IgD-negative memory B cell (primary cell): ENCODE measurements around the gene VMA21. TPM values are rescaled to one million over a fixed set of nuclear protein-coding genes. Genes with fewer than 3 reads are reported as not detected.
A peak's percentile ranks its signal among the peaks of the same experiment; 100 is the strongest.

ENCODE experiments used
- H3K27ac Mint-ChIP-seq, 3 donors: one replicate each; pipeline ENCODE4 v1.8.0; 2020 to 2022; ENCODE audit warnings: mild to moderate bottlenecking in 3 of 3, mixed read lengths in 3 of 3, moderate library complexity in 1 of 3
- H3K27me3 Mint-ChIP-seq: one replicate; pipeline ENCODE4 v1.8.0; 2021; ENCODE audit warnings: mixed read lengths
- H3K36me3 Mint-ChIP-seq: one replicate; pipeline ENCODE4 v1.8.0; 2020; ENCODE audit warnings: mild to moderate bottlenecking, mixed read lengths
- H3K4me1 Mint-ChIP-seq, 3 donors: one replicate each; pipeline ENCODE4 v1.8.0; 2020 to 2022; ENCODE audit warnings: mixed read lengths in 3 of 3, mild to moderate bottlenecking in 1 of 3
- H3K4me3 Mint-ChIP-seq, 4 donors: one replicate each; pipeline ENCODE4 v1.8.0; 2020 to 2022; ENCODE audit warnings: mild to moderate bottlenecking in 4 of 4, mixed read lengths in 4 of 4, moderate library complexity in 3 of 4
- H3K9me3 Mint-ChIP-seq, 3 donors: one replicate each; pipeline ENCODE4 v1.8.0; 2020 to 2021; ENCODE audit warnings: mixed read lengths in 3 of 3, mild to moderate bottlenecking in 1 of 3
- polyA plus RNA-seq: library from polyadenylated mRNA; unstranded; fragments of 300-500 nt; fragmentation: Illumina TruSeq; gene quantifications from one replicate; pipeline ENCODE4 v1.2.3, GENCODE V29; 2021

The VMA21 gene, protein sequence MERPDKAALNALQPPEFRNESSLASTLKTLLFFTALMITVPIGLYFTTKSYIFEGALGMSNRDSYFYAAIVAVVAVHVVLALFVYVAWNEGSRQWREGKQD
- 27.5 TPM for polyA plus RNA-seq

DNA sequence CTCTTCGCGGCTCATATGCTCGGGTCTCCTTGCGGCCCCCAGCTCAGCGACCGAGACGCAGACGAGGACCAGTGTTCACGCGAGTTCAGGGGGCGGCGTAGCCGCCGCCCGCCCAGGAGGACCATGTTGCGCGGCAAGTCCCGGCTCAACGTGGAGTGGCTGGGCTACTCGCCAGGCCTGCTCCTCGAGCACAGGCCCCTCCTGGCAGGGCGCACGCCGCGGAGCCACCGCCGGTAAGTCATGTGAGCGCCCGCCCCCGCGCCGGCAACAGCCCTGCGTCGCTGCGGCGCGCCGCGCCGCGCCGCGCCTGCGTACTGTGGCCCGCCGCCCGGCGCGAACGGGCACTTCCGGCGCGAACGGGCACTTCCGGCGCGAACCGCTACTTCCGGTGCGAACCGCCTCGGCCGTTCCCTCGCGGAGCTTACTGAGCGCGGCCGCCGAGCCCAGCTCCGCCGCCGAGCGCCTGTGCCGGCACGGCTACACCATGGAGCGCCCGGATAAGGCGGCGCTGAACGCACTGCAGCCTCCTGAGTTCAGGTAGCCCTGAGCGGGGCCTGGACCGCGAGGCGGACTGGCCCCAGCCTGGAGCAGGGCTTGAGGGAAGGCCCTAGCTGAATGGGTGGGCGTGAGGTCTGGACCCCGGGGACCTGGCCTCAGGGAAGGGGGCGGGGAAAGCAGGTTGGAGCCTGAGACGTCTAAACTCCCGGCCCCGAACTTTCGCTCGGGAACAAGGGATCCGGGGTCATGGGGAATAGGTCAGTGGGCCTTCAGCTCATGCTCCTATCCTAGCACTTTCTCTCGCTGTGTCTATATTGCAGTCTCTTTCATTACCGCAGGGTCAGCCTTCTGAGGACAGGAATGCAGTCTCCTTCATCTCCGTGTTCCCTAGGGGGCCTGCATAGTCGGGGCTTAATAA, at the start of gene VMA21:
Gene VMA21 (plus strand): TSS at position 382 of the 916 bp plus-strand sequence. CDS start 103 bp downstream, at position 485.
- Mint-ChIP-seq H3K4me1 (peaks cover 23 to 34% (median 29%) of the 10 kb centered on the region in 3 donors), H3K27ac (peak within 1 kb of the TSS; percentile 93 to 98 (median 97)), H3K36me3 (no peaks in the 10 kb centered on the region), H3K4me3 (peak within 1 kb of the TSS; percentile 84 to 94 (median 92)), H3K27me3 (no peaks in the 10 kb centered on the region), H3K9me3 (no peaks in the 10 kb centered on the region)

GRCh38 chrX:151359341-151359740, 37.7 kb upstream of the VMA21 start:
- Mint-ChIP-seq H3K27me3 (peaks cover 8% of the 10 kb centered on the region), H3K4me3 (peak overlapping the region in 1 of 4 donors; percentile 53), H3K36me3 (no peaks in the 10 kb centered on the region), H3K9me3 (peaks cover 0 to 2% (median 0%) of the 10 kb centered on the region in 3 donors), H3K4me1 (peaks cover 4 to 6% (median 5%) of the 10 kb centered on the region in 3 donors), H3K27ac (no peak overlapping the region)

- Mint-ChIP-seq H3K4me1 (peaks cover 4 to 6% (median 5%) of the 10 kb centered on the region in 3 donors), H3K36me3 (no peaks in the 10 kb centered on the region), H3K27me3 (peaks cover 8% of the 10 kb centered on the region), H3K4me3 (peak overlapping the region in 1 of 4 donors; percentile 25), H3K27ac (peak overlapping the region in 1 of 3 donors; percentile 10), H3K9me3 (peaks cover 0 to 5% (median 0%) of the 10 kb centered on the region in 3 donors)
Observed at GRCh38 chrX:151359931-151360871, 36.8 kb upstream of the VMA21 start.

DNA sequence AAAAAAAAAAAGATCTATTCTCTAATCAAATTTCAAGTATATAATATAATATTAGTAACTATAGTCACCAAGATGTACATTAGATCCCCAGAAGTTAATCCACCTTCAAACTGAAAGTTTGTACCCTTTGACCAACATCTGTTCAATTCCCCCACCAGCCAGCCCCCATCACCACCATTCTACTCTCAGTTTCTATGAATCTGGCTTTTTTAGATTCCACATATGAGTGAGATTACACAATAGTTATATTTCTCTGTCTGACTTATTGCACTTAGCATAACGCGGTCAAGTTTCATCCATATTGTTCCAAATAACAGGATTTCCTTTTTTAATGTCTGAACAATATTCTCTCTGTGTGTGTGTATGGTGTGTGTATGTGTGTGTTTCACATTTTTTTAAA, 33.7 kb upstream of the VMA21 start:
- peaks cover 4 to 6% (median 5%) of the 10 kb centered on the region in 3 donors for H3K4me1 Mint-ChIP-seq
- peaks cover 8% of the 10 kb centered on the region for H3K27me3 Mint-ChIP-seq
- H3K9me3 Mint-ChIP-seq = peaks cover 0 to 5% (median 0%) of the 10 kb centered on the region in 3 donors
- no peak overlapping the region for H3K4me3 Mint-ChIP-seq
- no peaks in the 10 kb centered on the region for H3K36me3 Mint-ChIP-seq
- H3K27ac Mint-ChIP-seq = no peak overlapping the region

DNA sequence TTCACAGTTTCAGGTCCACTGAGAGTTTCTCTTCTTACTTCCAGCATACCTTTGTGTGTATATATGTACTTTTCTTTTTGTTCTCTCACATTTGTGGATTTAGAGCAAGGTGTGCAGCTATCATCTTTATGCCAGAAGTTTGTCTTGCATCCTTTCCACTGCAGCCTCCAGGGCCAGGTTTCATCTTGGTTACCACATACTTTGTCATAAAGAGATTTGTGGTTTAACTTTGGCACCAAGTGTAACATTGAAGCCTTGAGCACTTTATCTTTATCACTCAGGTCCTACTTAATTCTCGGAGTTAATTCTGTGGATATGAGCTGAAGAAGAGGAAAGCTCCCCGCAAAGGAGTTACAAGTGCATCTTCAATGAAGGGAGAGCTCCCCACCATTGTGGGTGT, 31.4 kb upstream of the VMA21 start:
- no peak overlapping the region for H3K4me3 Mint-ChIP-seq
- no peak overlapping the region for H3K27ac Mint-ChIP-seq
- peaks cover 4 to 6% (median 5%) of the 10 kb centered on the region in 3 donors for H3K4me1 Mint-ChIP-seq
- no peaks in the 10 kb centered on the region for H3K27me3 Mint-ChIP-seq
- H3K9me3 Mint-ChIP-seq = peaks cover 0 to 5% (median 0%) of the 10 kb centered on the region in 3 donors
- no peaks in the 10 kb centered on the region for H3K36me3 Mint-ChIP-seq

DNA sequence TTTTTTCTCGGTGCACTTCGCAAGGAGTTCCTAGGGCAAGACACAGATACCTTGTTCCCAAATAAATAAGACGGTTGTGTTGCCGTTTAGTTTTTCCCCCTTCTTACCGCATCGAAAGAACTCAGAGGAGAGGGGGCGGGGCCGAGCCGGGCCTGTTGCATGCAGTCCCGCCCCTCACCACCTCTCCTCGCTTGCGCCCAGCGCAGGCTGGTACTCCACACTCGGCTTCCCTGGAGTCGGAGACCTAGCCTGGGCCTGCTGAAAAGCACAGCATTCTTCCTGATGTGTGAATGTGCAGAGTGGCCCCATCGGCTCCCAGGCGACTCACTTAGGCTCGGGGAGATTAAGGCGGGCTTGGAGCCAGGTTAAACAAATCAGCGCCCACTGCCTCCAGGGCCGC, 26.1 kb upstream of the VMA21 start:
- H3K4me3 Mint-ChIP-seq = no peak overlapping the region
- H3K36me3 Mint-ChIP-seq = no peaks in the 10 kb centered on the region
- H3K9me3 Mint-ChIP-seq = no peaks in the 10 kb centered on the region
- H3K27me3 Mint-ChIP-seq = peaks cover 1% of the 10 kb centered on the region
- H3K4me1 Mint-ChIP-seq = no peaks in the 10 kb centered on the region
- no peak overlapping the region for H3K27ac Mint-ChIP-seq

DNA sequence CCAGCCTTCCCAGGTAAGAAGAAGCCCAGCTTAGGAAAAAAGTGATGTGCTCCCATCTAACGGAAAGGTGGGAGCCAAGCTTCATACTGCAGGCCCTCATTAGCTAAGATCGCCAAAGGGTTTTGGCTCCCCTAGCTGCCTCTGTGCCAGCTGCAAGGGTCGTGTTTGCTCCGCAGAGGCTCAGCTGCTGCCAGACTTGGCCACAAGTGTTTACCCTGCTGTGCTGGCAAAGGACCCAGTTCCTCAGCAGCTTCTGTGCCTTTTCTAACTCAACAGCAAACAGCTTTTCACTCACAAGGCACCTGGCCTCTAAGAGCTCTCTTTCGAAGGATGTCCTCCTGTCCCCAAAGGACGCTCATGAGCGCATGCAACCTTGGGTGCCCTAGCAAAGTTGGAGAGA, 12.2 kb upstream of the VMA21 start:
- Mint-ChIP-seq H3K27me3 (no peaks in the 10 kb centered on the region), H3K4me3 (no peak overlapping the region), H3K9me3 (peaks cover 0 to 2% (median 0%) of the 10 kb centered on the region in 3 donors), H3K27ac (peak overlapping the region in 1 of 3 donors; percentile 31), H3K4me1 (no peaks in the 10 kb centered on the region), H3K36me3 (no peaks in the 10 kb centered on the region)

DNA sequence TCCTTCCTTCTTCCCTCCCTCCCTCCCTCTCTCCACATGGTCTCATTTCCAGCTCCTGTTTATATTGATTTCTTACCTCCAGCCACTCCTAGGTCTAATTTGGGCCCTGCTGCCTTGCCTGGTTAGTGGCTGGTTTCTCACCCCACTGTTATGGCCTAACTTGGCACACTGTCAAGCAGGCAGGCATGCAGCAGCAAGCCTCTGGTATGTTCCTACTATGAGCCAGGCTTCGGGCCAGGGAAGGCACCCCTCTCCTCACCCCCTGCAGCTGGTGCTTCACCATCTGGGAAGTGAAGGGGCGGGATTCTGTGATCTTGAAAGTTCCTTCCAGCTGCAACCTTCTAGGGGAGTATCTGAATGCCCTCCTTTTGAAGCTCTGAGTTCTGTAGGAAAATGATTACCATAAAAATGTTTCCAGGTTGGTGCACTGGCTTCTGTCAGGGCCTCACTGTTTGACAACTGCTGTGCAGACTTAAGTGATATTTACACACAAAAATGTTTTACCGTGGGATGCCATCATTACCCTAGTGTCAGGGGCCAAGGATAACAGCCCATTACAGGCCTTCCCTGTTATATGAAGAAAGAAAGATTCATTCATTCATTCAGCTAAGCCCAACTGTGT, 10.1 kb upstream of the VMA21 start:
- peaks cover 0 to 2% (median 0%) of the 10 kb centered on the region in 3 donors for H3K9me3 Mint-ChIP-seq
- H3K27me3 Mint-ChIP-seq = no peaks in the 10 kb centered on the region
- no peak overlapping the region for H3K4me3 Mint-ChIP-seq
- no peaks in the 10 kb centered on the region for H3K4me1 Mint-ChIP-seq
- no peak overlapping the region for H3K27ac Mint-ChIP-seq
- H3K36me3 Mint-ChIP-seq = no peaks in the 10 kb centered on the region

GRCh38 chrX:151391722-151392121, 5.3 kb upstream of the VMA21 start:
- no peaks in the 10 kb centered on the region for H3K27me3 Mint-ChIP-seq
- no peaks in the 10 kb centered on the region for H3K36me3 Mint-ChIP-seq
- peaks cover 5 to 13% (median 12%) of the 10 kb centered on the region in 3 donors for H3K4me1 Mint-ChIP-seq
- no peak overlapping the region for H3K4me3 Mint-ChIP-seq
- H3K9me3 Mint-ChIP-seq = peaks cover 0 to 2% (median 0%) of the 10 kb centered on the region in 3 donors
- H3K27ac Mint-ChIP-seq = no peak overlapping the region

DNA sequence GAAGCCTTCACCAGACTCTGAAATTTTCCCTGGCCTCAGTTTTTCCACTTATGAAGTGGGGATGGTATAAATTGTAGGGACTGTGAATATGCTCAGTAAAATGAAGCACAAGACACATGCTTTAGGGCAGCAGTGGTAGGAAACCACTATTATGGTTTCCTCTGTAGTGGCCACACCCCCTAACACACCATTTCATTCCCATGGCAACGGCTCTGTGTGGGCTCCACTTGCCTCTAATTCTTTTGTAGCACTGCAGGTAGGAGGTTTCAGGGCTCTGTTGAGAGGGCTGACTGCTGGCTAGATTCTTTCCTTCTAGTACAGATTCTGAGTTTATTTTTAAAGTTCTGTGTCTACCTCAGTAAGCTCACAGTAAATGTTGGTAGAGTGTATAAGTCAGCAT, 3.5 kb upstream of the VMA21 start:
- Mint-ChIP-seq H3K9me3 (no peaks in the 10 kb centered on the region), H3K4me3 (peak overlapping the region in 3 of 4 donors; percentile 72 to 88 (median 75)), H3K36me3 (no peaks in the 10 kb centered on the region), H3K27ac (peak overlapping the region in 2 of 3 donors; percentile 19 to 90), H3K4me1 (peaks cover 11 to 17% (median 12%) of the 10 kb centered on the region in 3 donors), H3K27me3 (no peaks in the 10 kb centered on the region)

- Mint-ChIP-seq H3K9me3 (no peaks in the 10 kb centered on the region), H3K4me1 (peaks cover 23 to 34% (median 29%) of the 10 kb centered on the region in 3 donors), H3K27me3 (no peaks in the 10 kb centered on the region), H3K36me3 (no peaks in the 10 kb centered on the region), H3K27ac (peak overlapping the region; percentile 93 to 98 (median 97)), H3K4me3 (peak overlapping the region; percentile 84 to 93 (median 92))
Observed at GRCh38 chrX:151396042-151396824, 773 bp upstream of the VMA21 start.

- Mint-ChIP-seq H3K4me3 (peak overlapping the region; percentile 84 to 94 (median 92)), H3K36me3 (no peaks in the 10 kb centered on the region), H3K27ac (peak overlapping the region; percentile 88 to 93 (median 92)), H3K4me1 (peaks cover 21 to 36% (median 29%) of the 10 kb centered on the region in 3 donors), H3K9me3 (no peaks in the 10 kb centered on the region), H3K27me3 (no peaks in the 10 kb centered on the region)
Observed at GRCh38 chrX:151397741-151398070, 700 bp downstream of the VMA21 start.

DNA sequence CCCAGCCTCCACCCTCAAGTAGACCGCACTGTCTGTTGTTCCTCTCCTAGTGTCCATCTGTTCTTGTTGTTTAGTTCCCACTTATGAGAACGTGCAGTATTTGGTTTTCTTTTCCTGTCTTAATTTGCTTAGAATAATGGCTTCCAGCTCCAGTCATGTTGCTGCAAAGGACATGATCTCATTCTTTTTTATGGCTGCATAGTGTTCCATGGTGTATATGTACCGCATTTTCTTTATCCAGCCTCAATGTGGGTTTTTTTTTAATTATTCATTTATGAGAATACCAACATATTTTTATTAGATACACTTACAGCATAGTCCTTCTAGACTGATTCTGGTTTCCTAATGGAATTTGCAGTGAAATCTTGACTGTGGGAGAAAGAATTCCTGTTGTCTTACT, 1.3 kb downstream of the VMA21 start:
- Mint-ChIP-seq H3K4me1 (peaks cover 21 to 36% (median 28%) of the 10 kb centered on the region in 3 donors), H3K27ac (peak overlapping the region in 2 of 3 donors; percentile 88 to 93), H3K27me3 (no peaks in the 10 kb centered on the region), H3K36me3 (no peaks in the 10 kb centered on the region), H3K9me3 (no peaks in the 10 kb centered on the region), H3K4me3 (peak overlapping the region in 2 of 4 donors; percentile 41 to 76)
